Measurements from ENCODE around the gene STX12.

STX12 gene

GRCh38 chr1:27772932-27773825 is at the start of gene STX12 (continued):
- TF ChIP-seq PATZ1 (tag by site-specific recombination; IDR thresholded peaks at IDR 0.05) (peak; percentile 82), ZNF670 (tag by site-specific recombination; IDR thresholded peaks at IDR 0.05; ENCODE audit: low read depth) (no peak), ZBTB17 (tag by site-specific recombination; IDR thresholded peaks at IDR 0.05) (peak; percentile 66; the same call in 1 of the 2 replicates), REST (tag by site-specific recombination; IDR thresholded peaks at IDR 0.05) (peak; percentile 57; the same call in 1 of the 2 replicates), ATF2 (tag by site-specific recombination; IDR thresholded peaks at IDR 0.05; ENCODE audit: low read depth) (peak; percentile 100), KLF17 (tag by site-specific recombination; IDR thresholded peaks at IDR 0.05) (peak; percentile 94), ZNF580 (tag by site-specific recombination; IDR thresholded peaks at IDR 0.05) (peak; percentile 50; the same call in 1 of the 2 replicates), ZNF701 (tag by site-specific recombination; IDR thresholded peaks at IDR 0.05) (no peak), ZNF37A (tag by site-specific recombination; IDR thresholded peaks at IDR 0.05) (no peak), SP7 (tag by site-specific recombination; IDR thresholded peaks at IDR 0.05) (peak; percentile 89), ZBTB7A (tag by site-specific recombination; IDR thresholded peaks at IDR 0.05; ENCODE audit: low read depth) (0 out of 2 replicates have a peak, but pooled peaks have one; percentile 66), BCL11A (tag by site-specific recombination; IDR thresholded peaks at IDR 0.05; ENCODE audit: low read depth) (0 out of 2 replicates have a peak, but pooled peaks have one; percentile 27), KLF1 (tag by site-specific recombination; IDR thresholded peaks at IDR 0.05) (peak; percentile 24; the same call in 1 of the 2 replicates), TSHZ1 (tag by site-specific recombination; IDR thresholded peaks at IDR 0.05; ENCODE audit: borderline replicate concordance) (0 out of 2 replicates have a peak, but pooled peaks have one; percentile 47), ZFP41 (tag by site-specific recombination; IDR thresholded peaks at IDR 0.05; ENCODE audit: borderline replicate concordance) (no peak), ZFP37 (tag by site-specific recombination; IDR thresholded peaks at IDR 0.05) (peak; percentile 73), ZNF121 (tag by site-specific recombination; IDR thresholded peaks at IDR 0.05) (no peak), ZNF610 (tag by site-specific recombination; IDR thresholded peaks at IDR 0.05; ENCODE audit: borderline replicate concordance) (0 out of 2 replicates have a peak, but pooled peaks have one; percentile 32), SP3 (tag by site-specific recombination; IDR thresholded peaks at IDR 0.05) (peak; percentile 91), ZNF23 (tag by site-specific recombination; IDR thresholded peaks at IDR 0.05; ENCODE audit: borderline replicate concordance) (0 out of 2 replicates have a peak, but pooled peaks have one; percentile 27), MYNN (tag by site-specific recombination; IDR thresholded peaks at IDR 0.05; ENCODE audit: borderline replicate concordance) (no peak), ZNF146 (tag by site-specific recombination; IDR thresholded peaks at IDR 0.05) (no peak), ZNF335 (tag by site-specific recombination; conservative IDR thresholded peaks at IDR 0.05) (peak; percentile 78), ZNF639 (tag by site-specific recombination; IDR thresholded peaks at IDR 0.05) (0 out of 2 replicates have a peak, but pooled peaks have one; percentile 15)

Data from HEK293 (cell line).